Measurements from ENCODE around the gene CTDSPL.

Gene CTDSPL

GRCh38 chr3:37949866-37950265, 88.2 kb downstream of the CTDSPL start:
- no peak overlapping the region for H3K4ac ChIP-seq (ENCODE audit: low read depth, low read length)
- H4K8ac ChIP-seq (ENCODE audit: low read depth, low read length): no peak overlapping the region
- H2AK5ac ChIP-seq (ENCODE audit: low read length): no peak overlapping the region
- no peak overlapping the region for H2BK15ac ChIP-seq (replicated peaks; ENCODE audit: low read depth)
- no peak overlapping the region for H3K27ac ChIP-seq (ENCODE audit: low read depth, low read length)
- H3K4me1 ChIP-seq (ENCODE audit: control insufficient read depth, low read depth, low read length): peaks cover 8% of the 10 kb centered on the region
- H3K79me1 ChIP-seq (ENCODE audit: low read length): no peaks in the 10 kb centered on the region
- H3K79me2 ChIP-seq (ENCODE audit: control insufficient read depth, insufficient read depth, low read length): no peaks in the 10 kb centered on the region
- H2BK120ac ChIP-seq (ENCODE audit: low read depth, low read length): no peak overlapping the region
- no peak overlapping the region for H3K23ac ChIP-seq (ENCODE audit: low read length)
- no peak overlapping the region for H2BK5ac ChIP-seq (ENCODE audit: low read length)
- no peaks in the 10 kb centered on the region for H3K27me3 ChIP-seq (ENCODE audit: insufficient read depth, low read length, poor library complexity)
- H3K18ac ChIP-seq (ENCODE audit: low read length): no peak overlapping the region
- no CpG with 5 or more reads among the region's 6 CpGs for WGBS (ENCODE audit: extremely low coverage, insufficient coverage, low lambda C conversion rate)
- H4K5ac ChIP-seq (ENCODE audit: low read length): no peak overlapping the region
- no peaks in the 10 kb centered on the region for H3K36me3 ChIP-seq (ENCODE audit: control insufficient read depth, insufficient read depth, low read length)
- no peak overlapping the region for H3K4me2 ChIP-seq (ENCODE audit: low read length)
- no peak overlapping the region for H3K4me3 ChIP-seq (ENCODE audit: low read length)
- no peak overlapping the region for H3K56ac ChIP-seq (ENCODE audit: low read length)
- no peak overlapping the region for H3K9ac ChIP-seq (ENCODE audit: low read length)
- no peak for DNase-seq

- H3K18ac ChIP-seq (ENCODE audit: low read length): no peak overlapping the region
- no peak overlapping the region for H2BK5ac ChIP-seq (ENCODE audit: low read length)
- peaks cover 2% of the 10 kb centered on the region for H3K4me1 ChIP-seq (ENCODE audit: control insufficient read depth, low read depth, low read length)
- no peak overlapping the region for H3K56ac ChIP-seq (ENCODE audit: low read length)
- WGBS (ENCODE audit: extremely low coverage, insufficient coverage, low lambda C conversion rate): no CpG with 5 or more reads among the region's 1 CpG
- no peaks in the 10 kb centered on the region for H3K27me3 ChIP-seq (ENCODE audit: insufficient read depth, low read length, poor library complexity)
- DNase-seq: no peak
- no peak overlapping the region for H2BK120ac ChIP-seq (ENCODE audit: low read depth, low read length)
- no peak overlapping the region for H3K9ac ChIP-seq (ENCODE audit: low read length)
- H2BK15ac ChIP-seq (replicated peaks; ENCODE audit: low read depth): no peak overlapping the region
- no peak overlapping the region for H3K4ac ChIP-seq (ENCODE audit: low read depth, low read length)
- no peak overlapping the region for H2AK5ac ChIP-seq (ENCODE audit: low read length)
- H4K8ac ChIP-seq (ENCODE audit: low read depth, low read length): no peak overlapping the region
- H3K23ac ChIP-seq (ENCODE audit: low read length): no peak overlapping the region
- H3K79me2 ChIP-seq (ENCODE audit: control insufficient read depth, insufficient read depth, low read length): no peaks in the 10 kb centered on the region
- no peaks in the 10 kb centered on the region for H3K36me3 ChIP-seq (ENCODE audit: control insufficient read depth, insufficient read depth, low read length)
- H3K79me1 ChIP-seq (ENCODE audit: low read length): no peaks in the 10 kb centered on the region
- H3K27ac ChIP-seq (ENCODE audit: low read depth, low read length): no peak overlapping the region
- no peak overlapping the region for H3K4me3 ChIP-seq (ENCODE audit: low read length)
- H4K5ac ChIP-seq (ENCODE audit: low read length): no peak overlapping the region
- no peak overlapping the region for H3K4me2 ChIP-seq (ENCODE audit: low read length)
These were observed 90.9 kb downstream of the CTDSPL start for GRCh38 chr3:37952564-37952963.

GRCh38 chr3:37953226-37953625, 91.5 kb downstream of the CTDSPL start:
- H2AK5ac ChIP-seq (ENCODE audit: low read length): no peak overlapping the region
- H4K5ac ChIP-seq (ENCODE audit: low read length): no peak overlapping the region
- no peaks in the 10 kb centered on the region for H3K27me3 ChIP-seq (ENCODE audit: insufficient read depth, low read length, poor library complexity)
- no peak overlapping the region for H3K4ac ChIP-seq (ENCODE audit: low read depth, low read length)
- H4K8ac ChIP-seq (ENCODE audit: low read depth, low read length): no peak overlapping the region
- no peak overlapping the region for H2BK15ac ChIP-seq (replicated peaks; ENCODE audit: low read depth)
- H3K23ac ChIP-seq (ENCODE audit: low read length): no peak overlapping the region
- WGBS (ENCODE audit: extremely low coverage, insufficient coverage, low lambda C conversion rate): no CpG with 5 or more reads among the region's 2 CpGs
- no peak overlapping the region for H3K4me2 ChIP-seq (ENCODE audit: low read length)
- no peaks in the 10 kb centered on the region for H3K79me2 ChIP-seq (ENCODE audit: control insufficient read depth, insufficient read depth, low read length)
- H2BK120ac ChIP-seq (ENCODE audit: low read depth, low read length): no peak overlapping the region
- no peak for DNase-seq
- no peak overlapping the region for H3K4me3 ChIP-seq (ENCODE audit: low read length)
- H3K18ac ChIP-seq (ENCODE audit: low read length): no peak overlapping the region
- no peak overlapping the region for H3K9ac ChIP-seq (ENCODE audit: low read length)
- peaks cover 2% of the 10 kb centered on the region for H3K4me1 ChIP-seq (ENCODE audit: control insufficient read depth, low read depth, low read length)
- no peak overlapping the region for H3K56ac ChIP-seq (ENCODE audit: low read length)
- H3K79me1 ChIP-seq (ENCODE audit: low read length): no peaks in the 10 kb centered on the region
- H2BK5ac ChIP-seq (ENCODE audit: low read length): no peak overlapping the region
- no peaks in the 10 kb centered on the region for H3K36me3 ChIP-seq (ENCODE audit: control insufficient read depth, insufficient read depth, low read length)
- no peak overlapping the region for H3K27ac ChIP-seq (ENCODE audit: low read depth, low read length)

GRCh38 chr3:37953707-37954394, 92.2 kb downstream of the CTDSPL start:
- DNase-seq: no peak
- Histone ChIP-seq H3K56ac (ENCODE audit: low read length) (no peak overlapping the region), H2BK15ac (replicated peaks; ENCODE audit: low read depth) (no peak overlapping the region), H3K23ac (ENCODE audit: low read length) (no peak overlapping the region), H4K8ac (ENCODE audit: low read depth, low read length) (no peak overlapping the region), H2BK120ac (ENCODE audit: low read depth, low read length) (no peak overlapping the region), H2AK5ac (ENCODE audit: low read length) (no peak overlapping the region), H3K4me1 (ENCODE audit: control insufficient read depth, low read depth, low read length) (peaks cover 2% of the 10 kb centered on the region), H3K27me3 (ENCODE audit: insufficient read depth, low read length, poor library complexity) (no peaks in the 10 kb centered on the region), H3K18ac (ENCODE audit: low read length) (no peak overlapping the region), H3K79me1 (ENCODE audit: low read length) (no peaks in the 10 kb centered on the region), H4K5ac (ENCODE audit: low read length) (no peak overlapping the region), H3K79me2 (ENCODE audit: control insufficient read depth, insufficient read depth, low read length) (no peaks in the 10 kb centered on the region), H3K27ac (ENCODE audit: low read depth, low read length) (no peak overlapping the region), H2BK5ac (ENCODE audit: low read length) (no peak overlapping the region), H3K9ac (ENCODE audit: low read length) (no peak overlapping the region), H3K36me3 (ENCODE audit: control insufficient read depth, insufficient read depth, low read length) (no peaks in the 10 kb centered on the region), H3K4me3 (ENCODE audit: low read length) (no peak overlapping the region), H3K4ac (ENCODE audit: low read depth, low read length) (no peak overlapping the region), H3K4me2 (ENCODE audit: low read length) (no peak overlapping the region)
- WGBS (ENCODE audit: extremely low coverage, insufficient coverage, low lambda C conversion rate): no CpG with 5 or more reads among the region's 5 CpGs

- no peak for DNase-seq
- Histone ChIP-seq H3K9ac (ENCODE audit: low read length) (no peak overlapping the region), H2BK15ac (replicated peaks; ENCODE audit: low read depth) (no peak overlapping the region), H2BK5ac (ENCODE audit: low read length) (no peak overlapping the region), H3K27me3 (ENCODE audit: insufficient read depth, low read length, poor library complexity) (no peaks in the 10 kb centered on the region), H3K79me2 (ENCODE audit: control insufficient read depth, insufficient read depth, low read length) (no peaks in the 10 kb centered on the region), H3K23ac (ENCODE audit: low read length) (no peak overlapping the region), H3K4me1 (ENCODE audit: control insufficient read depth, low read depth, low read length) (peaks cover 2% of the 10 kb centered on the region), H3K36me3 (ENCODE audit: control insufficient read depth, insufficient read depth, low read length) (no peaks in the 10 kb centered on the region), H2AK5ac (ENCODE audit: low read length) (no peak overlapping the region), H3K4me2 (ENCODE audit: low read length) (no peak overlapping the region), H3K56ac (ENCODE audit: low read length) (no peak overlapping the region), H3K4ac (ENCODE audit: low read depth, low read length) (no peak overlapping the region), H3K18ac (ENCODE audit: low read length) (no peak overlapping the region), H4K5ac (ENCODE audit: low read length) (no peak overlapping the region), H3K79me1 (ENCODE audit: low read length) (no peaks in the 10 kb centered on the region), H2BK120ac (ENCODE audit: low read depth, low read length) (no peak overlapping the region), H3K27ac (ENCODE audit: low read depth, low read length) (no peak overlapping the region), H4K8ac (ENCODE audit: low read depth, low read length) (no peak overlapping the region), H3K4me3 (ENCODE audit: low read length) (no peak overlapping the region)
- WGBS (ENCODE audit: extremely low coverage, insufficient coverage, low lambda C conversion rate): no CpG with 5 or more reads among the region's 6 CpGs
These were observed 93.2 kb downstream of the CTDSPL start for GRCh38 chr3:37954881-37955280.
